ENCODE results near the gene CXCL6.

GRCh38 chr4:73860917-73861316 lies 24.4 kb downstream of the CXCL6 start:
- TF ChIP-seq CTCF (conservative IDR thresholded peaks at IDR 0.05 in 1 of 2, IDR thresholded peaks at IDR 0.05 in 1 of 2; ENCODE audit: extremely low read depth in 1 of 2, insufficient read depth in 1 of 2, low read depth in 1 of 2, low read length in 2 of 2) = no peak
- TF ChIP-seq EZH2 (IDR thresholded peaks at IDR 0.05; ENCODE audit: borderline replicate concordance, low read length) = no peak
